HK-2 (cell line): ENCODE measurements around the gene HINT1.

Experiments used
- DNase-seq: peaks from one replicate; pipeline ENCODE4 v3.0.0-alpha.2; 2018; ENCODE audit not compliant: unreplicated experiment

Gene HINT1

GRCh38 chr5:131109540-131110255, 55.4 kb downstream of the HINT1 start:
- no peak for DNase-seq
